Mammary epithelial cell (primary cell): ENCODE results near the gene GRM8.

Experiments
- EZH2 ChIP-seq: IDR thresholded peaks from 2 replicates; pipeline ENCODE4 v1.6.1; 2012; ENCODE audit warnings: low read length, inconsistent platforms, borderline replicate concordance
- TF ChIP-seq, protein P1 (sequence below), 2 donors: IDR thresholded peaks in 1 of 2; conservative IDR thresholded peaks in 1 of 2; 2 replicates each; pipeline ENCODE4 v1.5.1; 2011 to 2012; ENCODE audit warnings: inconsistent platforms in 2 of 2, low read length in 2 of 2, mild to moderate bottlenecking in 2 of 2, control low read depth in 1 of 2, low read depth in 1 of 2; ENCODE audit not compliant: insufficient read depth in 1 of 2; ENCODE audit errors: extremely low read depth in 1 of 2

DNA sequence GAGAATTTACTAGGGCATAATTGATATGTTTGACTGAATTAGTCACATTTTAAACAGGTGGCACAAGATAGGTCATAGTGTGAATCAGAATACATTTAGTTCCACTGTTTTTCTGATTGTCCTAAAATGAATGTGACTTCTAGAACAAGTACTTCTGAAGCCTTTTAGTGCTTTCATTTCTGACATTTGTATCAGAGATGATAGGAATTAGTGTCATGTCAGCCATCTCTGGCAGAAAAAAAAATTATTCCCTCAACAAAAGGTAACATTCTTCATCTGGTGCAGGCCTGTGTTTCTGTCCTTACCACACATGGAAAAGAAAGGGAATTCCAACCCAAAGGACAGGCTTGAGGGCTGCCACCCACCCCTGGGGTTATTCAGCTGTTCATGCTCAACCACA, 21.3 kb downstream of the GRM8 start:
- TF ChIP-seq, protein P1, sequence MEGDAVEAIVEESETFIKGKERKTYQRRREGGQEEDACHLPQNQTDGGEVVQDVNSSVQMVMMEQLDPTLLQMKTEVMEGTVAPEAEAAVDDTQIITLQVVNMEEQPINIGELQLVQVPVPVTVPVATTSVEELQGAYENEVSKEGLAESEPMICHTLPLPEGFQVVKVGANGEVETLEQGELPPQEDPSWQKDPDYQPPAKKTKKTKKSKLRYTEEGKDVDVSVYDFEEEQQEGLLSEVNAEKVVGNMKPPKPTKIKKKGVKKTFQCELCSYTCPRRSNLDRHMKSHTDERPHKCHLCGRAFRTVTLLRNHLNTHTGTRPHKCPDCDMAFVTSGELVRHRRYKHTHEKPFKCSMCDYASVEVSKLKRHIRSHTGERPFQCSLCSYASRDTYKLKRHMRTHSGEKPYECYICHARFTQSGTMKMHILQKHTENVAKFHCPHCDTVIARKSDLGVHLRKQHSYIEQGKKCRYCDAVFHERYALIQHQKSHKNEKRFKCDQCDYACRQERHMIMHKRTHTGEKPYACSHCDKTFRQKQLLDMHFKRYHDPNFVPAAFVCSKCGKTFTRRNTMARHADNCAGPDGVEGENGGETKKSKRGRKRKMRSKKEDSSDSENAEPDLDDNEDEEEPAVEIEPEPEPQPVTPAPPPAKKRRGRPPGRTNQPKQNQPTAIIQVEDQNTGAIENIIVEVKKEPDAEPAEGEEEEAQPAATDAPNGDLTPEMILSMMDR (conservative IDR thresholded peaks at IDR 0.05 in 1 of 2, IDR thresholded peaks at IDR 0.05 in 1 of 2; ENCODE audit: extremely low read depth in 1 of 2, insufficient read depth in 1 of 2, low read depth in 1 of 2, low read length in 2 of 2), result no peak
- no peak for TF ChIP-seq EZH2
